ENCODE data around the gene EFL1.

Gene EFL1

DNA sequence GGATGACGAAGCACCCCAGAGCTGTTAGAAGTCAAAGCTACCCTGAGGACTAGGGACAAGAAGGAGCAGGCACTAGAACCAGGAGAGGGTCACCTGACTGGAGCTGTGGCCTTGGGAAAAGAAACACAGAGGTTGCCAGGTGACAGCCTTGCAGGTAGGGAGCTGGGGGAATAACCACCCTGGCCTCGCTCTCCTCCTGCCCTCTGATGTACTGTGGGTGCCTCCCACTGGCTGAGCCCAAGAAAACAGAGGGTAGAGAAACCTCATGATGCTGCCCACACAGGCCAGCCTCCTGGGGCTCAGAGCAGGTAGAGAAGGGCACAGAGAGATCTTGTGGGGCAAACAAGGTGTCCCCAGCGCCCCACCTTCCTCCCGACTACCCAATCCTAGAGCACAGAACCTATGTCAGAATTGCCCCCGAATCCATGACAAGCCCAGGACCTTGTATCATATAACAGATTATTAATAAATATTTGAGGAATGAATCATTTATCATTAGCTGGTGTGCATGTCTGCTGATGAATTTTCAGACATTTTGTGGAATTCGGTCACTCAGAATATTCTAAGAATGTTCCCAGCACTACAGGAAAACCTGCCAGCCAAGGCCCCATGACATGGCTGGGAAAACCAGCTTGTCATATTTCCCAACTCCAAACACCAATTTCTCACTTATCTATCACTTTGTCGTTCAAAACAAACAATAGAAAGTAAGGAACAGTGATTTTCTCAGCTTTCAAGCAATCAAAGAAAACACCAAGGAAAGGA, 156.9 kb downstream of the EFL1 start:
- Histone ChIP-seq H3K27me3 (no peaks in the 10 kb centered on the region), H3K36me3 (no peaks in the 10 kb centered on the region), H3K9me3 (no peaks in the 10 kb centered on the region), H3K4me3 (ENCODE audit: low read depth, low read length) (no peak overlapping the region), H3K4me1 (peaks cover 6% of the 10 kb centered on the region)
- no peak for DNase-seq
- TF ChIP-seq, protein P1, sequence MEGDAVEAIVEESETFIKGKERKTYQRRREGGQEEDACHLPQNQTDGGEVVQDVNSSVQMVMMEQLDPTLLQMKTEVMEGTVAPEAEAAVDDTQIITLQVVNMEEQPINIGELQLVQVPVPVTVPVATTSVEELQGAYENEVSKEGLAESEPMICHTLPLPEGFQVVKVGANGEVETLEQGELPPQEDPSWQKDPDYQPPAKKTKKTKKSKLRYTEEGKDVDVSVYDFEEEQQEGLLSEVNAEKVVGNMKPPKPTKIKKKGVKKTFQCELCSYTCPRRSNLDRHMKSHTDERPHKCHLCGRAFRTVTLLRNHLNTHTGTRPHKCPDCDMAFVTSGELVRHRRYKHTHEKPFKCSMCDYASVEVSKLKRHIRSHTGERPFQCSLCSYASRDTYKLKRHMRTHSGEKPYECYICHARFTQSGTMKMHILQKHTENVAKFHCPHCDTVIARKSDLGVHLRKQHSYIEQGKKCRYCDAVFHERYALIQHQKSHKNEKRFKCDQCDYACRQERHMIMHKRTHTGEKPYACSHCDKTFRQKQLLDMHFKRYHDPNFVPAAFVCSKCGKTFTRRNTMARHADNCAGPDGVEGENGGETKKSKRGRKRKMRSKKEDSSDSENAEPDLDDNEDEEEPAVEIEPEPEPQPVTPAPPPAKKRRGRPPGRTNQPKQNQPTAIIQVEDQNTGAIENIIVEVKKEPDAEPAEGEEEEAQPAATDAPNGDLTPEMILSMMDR (IDR thresholded peaks at IDR 0.05; ENCODE audit: low read depth, low read length), result no peak

DNA sequence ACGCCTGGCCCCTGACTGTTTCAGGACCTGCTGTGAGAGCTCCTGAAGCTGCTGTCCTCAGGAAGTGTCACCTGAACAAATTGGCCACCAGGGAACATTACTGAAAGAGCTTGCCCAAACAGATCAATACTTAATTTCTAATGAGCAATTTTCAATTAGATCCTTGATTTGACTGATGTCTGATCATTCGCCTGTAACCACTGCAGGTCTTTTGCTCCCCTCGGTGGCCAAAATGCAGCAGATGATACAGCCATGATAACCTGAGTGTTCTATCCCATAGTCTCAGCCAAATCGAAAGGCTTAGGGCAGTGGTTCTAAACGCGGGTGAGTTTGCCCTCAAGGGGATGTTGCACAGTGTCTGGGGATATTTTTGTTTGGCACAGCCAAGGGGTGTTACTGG, 159.1 kb downstream of the EFL1 start:
- Histone ChIP-seq H3K4me3 (ENCODE audit: low read depth, low read length) (no peak overlapping the region), H3K9me3 (no peaks in the 10 kb centered on the region), H3K4me1 (peaks cover 6% of the 10 kb centered on the region), H3K36me3 (no peaks in the 10 kb centered on the region), H3K27me3 (no peaks in the 10 kb centered on the region)
- DNase-seq, result no peak
- TF ChIP-seq, protein P1 (IDR thresholded peaks at IDR 0.05; ENCODE audit: low read depth, low read length), result no peak; the same call in 1 of the 2 replicates

DNA sequence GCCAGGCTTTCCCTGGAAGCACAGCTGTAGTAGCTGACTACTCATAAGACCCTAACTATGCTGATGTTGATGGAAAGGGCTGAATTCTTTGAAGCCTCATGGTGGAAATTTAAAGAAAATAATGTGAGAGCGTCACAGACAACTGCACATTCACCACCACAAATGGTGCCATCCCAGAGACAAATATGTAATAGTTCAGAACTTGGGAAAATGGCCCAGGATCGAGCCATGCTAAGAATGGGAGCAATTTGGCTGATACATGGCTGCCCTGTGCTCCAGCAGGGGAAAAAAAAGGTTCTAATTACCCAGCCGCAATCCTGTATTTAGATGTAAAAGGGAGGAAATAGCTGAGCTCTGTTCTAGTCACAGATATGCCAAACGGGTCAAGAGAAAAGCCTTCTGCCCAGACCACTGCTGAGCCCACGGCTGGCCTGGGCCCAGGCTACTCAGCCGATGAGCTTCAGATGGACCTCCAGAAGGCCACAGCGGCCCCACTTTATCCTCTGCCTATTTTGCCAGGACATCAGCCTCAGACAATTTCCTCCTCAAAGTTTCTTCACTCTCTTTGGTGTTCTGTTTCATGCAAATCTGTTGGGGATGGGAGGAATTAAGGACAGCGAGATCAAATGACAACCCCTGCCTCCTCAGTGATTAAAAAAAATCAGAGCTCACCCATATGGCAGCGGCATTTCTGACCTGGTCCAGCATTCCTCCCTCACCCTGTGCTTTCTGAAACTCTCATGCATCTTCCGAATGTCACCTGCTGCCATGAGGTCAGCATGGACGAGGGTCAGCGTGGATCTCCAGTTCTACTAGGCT, 162.2 kb downstream of the EFL1 start:
- H3K27me3 ChIP-seq, result no peaks in the 10 kb centered on the region
- TF ChIP-seq, protein P1 (IDR thresholded peaks at IDR 0.05; ENCODE audit: low read depth, low read length), result no peak
- DNase-seq, result no peak

DNA sequence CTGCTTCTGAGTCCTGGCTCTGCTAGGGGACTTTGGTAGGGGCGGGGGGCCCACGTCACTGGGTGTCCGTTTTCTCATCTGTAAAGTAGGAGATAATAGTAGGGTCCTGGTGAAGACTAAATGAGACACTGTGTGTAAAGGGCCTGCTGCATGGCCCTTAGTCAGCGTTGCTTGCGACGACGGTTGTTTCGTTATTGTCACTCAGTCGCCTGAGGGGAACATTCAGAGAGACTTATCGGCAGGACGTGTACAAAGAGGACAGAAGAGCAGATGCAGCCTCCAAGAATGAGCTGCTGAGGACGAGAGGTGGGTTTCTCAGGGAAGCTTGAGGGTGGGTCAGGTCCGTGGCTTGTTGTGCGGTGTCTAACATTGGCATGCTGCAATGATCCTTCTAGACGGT, 163.9 kb downstream of the EFL1 start:
- no peak for DNase-seq

More for the DNA sequence above, 162.2 kb downstream of the EFL1 start:
- no peaks in the 10 kb centered on the region for H3K9me3 ChIP-seq
- H3K4me3 ChIP-seq (ENCODE audit: low read depth, low read length), result no peak overlapping the region
- H3K36me3 ChIP-seq, result no peaks in the 10 kb centered on the region
- peaks cover 6% of the 10 kb centered on the region for H3K4me1 ChIP-seq

DNA sequence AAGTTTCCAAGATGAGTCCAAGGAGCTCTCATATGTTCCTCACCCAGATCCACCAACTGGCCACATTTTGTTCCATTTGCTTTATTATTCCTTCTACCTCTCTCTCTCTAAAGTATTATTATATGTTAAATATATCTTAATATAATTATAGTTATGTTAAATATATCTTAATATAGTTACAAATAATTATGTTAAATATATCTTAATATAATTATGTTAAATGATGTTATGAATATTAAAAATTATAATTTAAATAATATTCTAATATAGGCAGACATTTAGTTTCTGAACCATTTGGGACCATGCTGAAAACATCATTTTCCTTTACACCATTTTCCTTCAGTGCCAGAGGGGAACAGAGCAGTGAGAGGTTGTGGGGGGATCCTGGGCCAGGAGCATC, 166.7 kb downstream of the EFL1 start:
- H3K4me3 ChIP-seq (ENCODE audit: low read depth, low read length), result no peak overlapping the region
- TF ChIP-seq, protein P1 (IDR thresholded peaks at IDR 0.05; ENCODE audit: low read depth, low read length), result no peak
- H3K27me3 ChIP-seq, result no peaks in the 10 kb centered on the region
- no peaks in the 10 kb centered on the region for H3K36me3 ChIP-seq
- H3K9me3 ChIP-seq, result no peaks in the 10 kb centered on the region
- DNase-seq, result no peak
- no peaks in the 10 kb centered on the region; the same call in 1 of the 2 replicates for H3K4me1 ChIP-seq

More for the DNA sequence above, 163.9 kb downstream of the EFL1 start:
- Histone ChIP-seq H3K36me3 (no peaks in the 10 kb centered on the region), H3K9me3 (no peaks in the 10 kb centered on the region), H3K27me3 (no peaks in the 10 kb centered on the region), H3K4me1 (peaks cover 6% of the 10 kb centered on the region), H3K4me3 (ENCODE audit: low read depth, low read length) (no peak overlapping the region)
- TF ChIP-seq, protein P1 (IDR thresholded peaks at IDR 0.05; ENCODE audit: low read depth, low read length), result no peak

Measured in BE2C (cell line).